Hippocampal formation (tissue), 2 donors: Measurements from ENCODE around the gene UBA3.

Experiments used
- DNase-seq, 2 donors: peaks; one replicate each; lab custom pipeline; 2025; lab: John Stamatoyannopoulos, UW

UBA3 gene

DNA sequence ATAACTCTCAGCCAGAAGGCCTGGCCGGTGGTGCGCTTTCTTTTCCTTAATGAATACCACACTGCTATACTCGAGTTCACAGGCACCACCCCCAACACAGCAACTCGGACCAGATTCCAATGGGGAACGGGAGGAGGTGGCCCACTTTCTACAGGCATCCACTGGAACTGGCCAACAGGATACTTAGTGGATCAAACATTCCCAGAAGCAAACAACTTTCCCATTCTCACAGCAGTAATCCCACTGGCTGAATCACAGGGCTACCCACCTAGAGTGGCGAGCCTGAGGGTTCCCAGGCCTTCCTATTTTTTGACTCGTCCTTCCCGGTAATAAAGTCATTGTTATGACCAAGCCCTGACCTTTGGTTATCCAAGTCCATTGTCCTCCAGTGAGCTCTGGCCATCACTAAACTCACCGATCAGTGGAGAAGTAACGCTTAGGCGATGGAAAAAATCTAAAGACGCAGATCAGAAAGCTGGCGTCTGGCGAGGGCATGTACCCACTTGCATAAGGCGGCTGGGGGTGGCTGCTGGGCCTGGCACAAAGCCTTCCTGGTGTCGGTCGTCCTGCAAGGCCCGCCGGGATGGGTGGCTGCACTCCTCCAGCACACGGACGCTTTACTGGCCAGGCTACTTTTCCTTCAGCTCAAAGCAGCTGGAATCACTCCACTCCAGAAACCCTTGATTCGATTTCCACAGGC, 67.9 kb downstream of the UBA3 start:
- no peak for DNase-seq

DNA sequence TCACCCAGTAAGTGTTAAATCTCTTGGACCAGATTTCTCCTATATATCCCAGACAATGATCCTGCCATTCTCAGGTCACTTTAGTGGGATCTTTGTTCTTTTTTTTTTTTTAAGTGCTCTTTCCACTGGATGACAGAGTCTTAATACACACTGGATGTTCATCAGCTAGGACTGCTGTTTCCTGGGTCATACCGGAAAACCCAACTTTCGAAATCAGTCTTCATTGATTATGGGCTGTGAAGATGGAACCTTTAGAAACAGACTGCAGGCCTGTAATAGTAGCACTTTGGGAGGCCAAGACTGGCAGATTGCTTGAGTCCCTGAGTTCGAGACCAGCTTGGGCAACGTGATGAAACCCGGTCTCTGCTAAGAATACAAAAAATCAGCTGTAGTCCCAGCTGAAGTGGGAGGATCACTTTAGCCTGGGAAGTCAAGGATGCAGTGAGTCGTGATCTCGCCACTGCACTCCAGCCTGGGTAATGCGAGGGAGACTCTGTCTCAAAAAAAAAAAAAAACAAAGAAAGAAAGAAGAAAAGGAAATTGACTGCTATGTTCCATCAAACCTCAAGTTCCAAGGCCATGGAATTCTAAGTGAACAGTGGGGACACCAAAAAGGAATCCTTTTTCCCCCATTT, 69.0 kb downstream of the UBA3 start:
- DNase-seq: no peak

DNA sequence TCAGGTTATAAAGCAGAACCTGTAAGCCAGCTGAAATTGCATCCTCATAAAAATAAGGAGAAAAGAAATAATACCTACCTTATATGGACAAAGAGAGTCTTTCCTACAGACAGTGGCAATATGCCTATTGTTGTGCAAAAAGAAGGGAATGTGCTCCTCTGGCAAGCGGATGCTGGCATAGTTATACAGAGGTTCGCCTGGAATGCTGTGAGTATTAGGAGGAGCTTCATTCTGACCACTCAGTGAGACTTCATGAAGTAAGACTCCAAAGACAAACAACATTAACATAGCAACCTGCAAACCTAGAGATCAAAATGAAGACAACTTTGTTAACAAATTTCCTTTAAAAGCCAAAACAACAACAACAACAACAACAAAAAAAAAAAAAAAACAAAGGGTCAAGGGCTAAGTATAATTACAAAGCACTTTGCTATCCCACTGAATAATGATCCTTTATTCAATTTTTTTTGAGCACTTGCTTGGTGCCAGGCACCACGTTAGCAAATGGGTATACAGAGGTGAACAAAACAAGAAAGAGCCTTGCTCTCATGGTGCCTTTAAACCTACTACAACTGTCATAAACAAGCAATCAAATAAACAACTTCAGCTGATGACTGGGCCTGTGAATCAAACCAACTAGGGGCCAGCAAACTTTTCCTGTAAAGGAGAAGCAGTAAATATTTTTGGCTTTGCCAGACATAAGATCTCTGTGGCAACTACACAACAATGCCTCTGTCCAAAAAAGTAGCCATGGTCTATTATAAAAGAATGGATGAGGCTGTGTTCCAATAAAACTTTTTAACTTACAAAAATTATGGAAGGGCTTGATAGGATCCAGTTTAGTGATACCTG, 70.4 kb downstream of the UBA3 start:
- DNase-seq: no peak

DNA sequence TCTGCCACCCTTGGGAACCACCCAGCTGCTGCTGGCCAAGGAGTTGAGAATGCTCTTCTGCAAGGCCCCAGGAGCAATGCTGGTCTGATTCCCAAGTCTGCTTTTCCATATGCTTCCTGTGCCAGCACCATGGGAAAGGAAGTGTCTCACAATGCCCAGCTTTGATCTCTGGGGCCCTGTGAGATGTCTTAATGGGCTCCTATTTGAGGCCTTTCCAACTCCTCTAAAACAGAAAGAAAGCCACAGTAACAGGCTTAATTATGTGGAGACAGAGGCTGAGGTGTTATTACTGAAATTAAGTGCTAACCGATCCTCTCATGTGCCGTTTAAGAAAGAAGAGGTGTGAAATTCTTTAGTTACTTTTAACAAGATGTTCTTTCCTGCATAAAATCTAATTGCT, 71.2 kb downstream of the UBA3 start:
- DNase-seq: no peak

DNA sequence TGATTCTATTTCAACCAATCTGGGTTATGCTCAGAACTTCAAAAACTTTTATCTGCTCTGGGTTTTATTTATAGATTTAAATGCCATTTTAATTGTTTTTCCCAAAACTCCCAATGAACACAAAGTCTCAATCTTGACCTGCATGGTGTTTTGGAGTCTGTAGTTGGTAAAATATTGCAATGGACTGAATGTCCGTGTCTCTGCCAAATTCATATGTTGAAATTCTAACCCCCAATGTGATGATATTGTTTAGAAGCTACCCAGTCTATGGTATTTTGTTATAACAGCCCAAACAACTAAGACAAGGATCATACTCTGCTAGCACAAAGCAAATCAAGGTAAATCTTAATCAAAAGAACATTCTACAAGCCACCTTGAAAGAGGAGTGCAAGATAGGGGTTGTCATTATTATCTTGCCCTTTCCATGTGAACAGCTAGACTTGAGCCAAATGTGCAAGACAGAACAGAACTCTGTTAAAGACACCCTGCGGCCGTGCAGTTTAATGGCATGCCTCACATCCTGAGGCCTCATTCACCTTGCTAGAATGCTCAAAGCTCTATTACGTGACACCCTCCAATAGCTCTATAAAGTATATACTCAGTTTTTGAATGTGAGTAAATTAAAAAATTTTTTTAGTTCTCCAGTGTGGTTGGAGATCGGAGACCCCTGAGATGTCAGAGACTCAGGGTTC, 74.2 kb downstream of the UBA3 start:
- no peak for DNase-seq

DNA sequence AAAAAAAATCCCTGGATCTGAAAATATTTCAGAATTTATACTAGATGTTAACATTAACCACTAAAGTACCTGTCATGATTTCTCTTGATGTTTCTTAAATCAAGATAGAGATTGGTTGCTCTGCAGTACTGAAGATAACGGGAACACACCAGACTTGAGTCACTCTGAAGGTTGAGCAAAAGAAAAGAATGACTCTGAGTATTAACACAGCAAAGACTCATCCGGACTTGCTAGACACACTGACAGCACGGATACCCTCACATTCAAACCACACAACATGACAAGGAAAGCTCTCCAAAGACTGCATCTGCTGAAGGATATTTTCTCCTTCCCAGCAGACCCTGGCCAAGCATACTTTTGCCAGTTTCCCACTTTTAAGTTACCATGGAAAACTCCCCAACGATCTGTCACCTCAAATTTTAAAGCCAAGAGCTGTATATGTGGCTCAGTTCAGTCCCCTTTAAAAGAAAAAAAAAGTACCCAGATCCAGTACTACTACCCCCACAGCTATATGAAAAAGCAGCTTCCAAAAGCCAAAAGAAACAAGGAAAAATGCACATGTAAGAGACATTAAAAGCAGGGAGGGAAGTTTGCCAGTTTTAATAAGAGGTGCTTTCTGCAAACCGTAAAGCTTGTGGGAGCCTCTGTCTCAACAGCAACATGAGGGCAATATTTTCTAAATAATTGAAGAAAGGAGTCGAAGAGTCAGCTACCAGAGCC, 74.9 kb downstream of the UBA3 start:
- no peak for DNase-seq
